Activated CD8-positive, alpha-beta T cell treated with anti-CD3 and anti-CD28 coated beads for 36 hours (primary cell): ENCODE results near the gene WDR62. TPM values are rescaled to one million over a fixed set of nuclear protein-coding genes. Genes with fewer than 3 reads are reported as not detected.

Experiments
- ATAC-seq: fragments of 200-7000 bp; cut with Tn5 transposase; one replicate; pipeline ENCODE4 v1.10.0; 2021; ENCODE audit warnings: mild to moderate bottlenecking, moderate library complexity
- CTCF ChIA-PET: fragments of 350-600 bp; sonication (Branson Sonifier 250); formaldehyde crosslinking; loops from one replicate; lab custom pipeline; 2021; ENCODE audit warnings: antibody characterized with exemption; lab: Charles Lee
- POLR2A ChIA-PET: fragments of 350-600 bp; sonication (Branson Sonifier 250); formaldehyde crosslinking; loops from one replicate; lab custom pipeline; 2021; ENCODE audit warnings: antibody characterized with exemption; lab: Charles Lee
- DNase-seq: peaks from one replicate; pipeline ENCODE4 v3.0.0-alpha.2; 2020
- H3K27ac Mint-ChIP-seq: one replicate; pipeline ENCODE4 v1.8.0; 2021; ENCODE audit warnings: mild to moderate bottlenecking, mixed read lengths
- H3K27me3 Mint-ChIP-seq: one replicate; pipeline ENCODE4 v1.8.0; 2021; ENCODE audit warnings: mixed read lengths
- H3K36me3 Mint-ChIP-seq: one replicate; pipeline ENCODE4 v1.8.0; 2021; ENCODE audit warnings: low read depth, mixed read lengths
- H3K4me1 Mint-ChIP-seq: one replicate; pipeline ENCODE4 v1.8.0; 2021; ENCODE audit warnings: low read depth, mixed read lengths
- H3K4me3 Mint-ChIP-seq: one replicate; pipeline ENCODE4 v1.8.0; 2021; ENCODE audit warnings: mild to moderate bottlenecking, moderate library complexity, mixed read lengths
- H3K9me3 Mint-ChIP-seq: one replicate; pipeline ENCODE4 v1.8.0; 2021; ENCODE audit warnings: mixed read lengths
- CTCF ChIP-seq: fragments of 200-600 bp; IDR thresholded peaks from one replicate; pipeline ENCODE4 v1.8.0; 2022; ENCODE audit warnings: antibody characterized with exemption, mild to moderate bottlenecking
- intact Hi-C: fragments of 100-400 bp; cut with micrococcal nuclease; formaldehyde crosslinking; loops from one replicate; pipeline ENCODE4 v1.10.0; 2022
- total RNA-seq, 2 experiments: library from RNA; stranded (reverse); gene quantifications; one replicate each; pipeline ENCODE4 v1.2.3, GENCODE V29; 2021

WDR62 gene
- total RNA-seq, 2 experiments from 2014 or later, result 19.8 to 22.6 TPM

- peaks cover 57% of the 10 kb centered on the region for H3K36me3 Mint-ChIP-seq
- no peak overlapping the region for H3K4me3 Mint-ChIP-seq
- no peak for TF ChIP-seq CTCF
- H3K27ac Mint-ChIP-seq, result no peak overlapping the region
- intact Hi-C loops, result no loop called here
- ATAC-seq (no peak), DNase-seq (no peak)
- CTCF ChIA-PET, result interaction anchor here (1.1 kb wide), 1 partner anchor 44 kb away, joined by 3 read pairs; no protein-coding TSS in a partner anchor
- no peaks in the 10 kb centered on the region for H3K9me3 Mint-ChIP-seq
- no peaks in the 10 kb centered on the region for H3K4me1 Mint-ChIP-seq
- no peaks in the 10 kb centered on the region for H3K27me3 Mint-ChIP-seq
- POLR2A ChIA-PET, result interaction anchor here (1.4 to 1.6 kb wide), 2 partner anchors 9 to 16 kb away, joined by 3 to 5 read pairs; no protein-coding TSS in a partner anchor
Observed at GRCh38 chr19:36084231-36085009, 29.7 kb downstream of the WDR62 start.

- Mint-ChIP-seq H3K4me1 (no peaks in the 10 kb centered on the region), H3K36me3 (peaks cover 57% of the 10 kb centered on the region), H3K4me3 (no peak overlapping the region), H3K27me3 (no peaks in the 10 kb centered on the region), H3K9me3 (no peaks in the 10 kb centered on the region), H3K27ac (no peak overlapping the region)
- no peak for TF ChIP-seq CTCF
- no peak for ATAC-seq
- CTCF ChIA-PET, result no interaction called here
- POLR2A ChIA-PET, result no interaction called here
- intact Hi-C loops, result no loop called here
- DNase-seq, result no peak
Observed at GRCh38 chr19:36086326-36086725, 31.6 kb downstream of the WDR62 start.

- Mint-ChIP-seq H3K36me3 (peaks cover 44% of the 10 kb centered on the region), H3K27me3 (no peaks in the 10 kb centered on the region), H3K27ac (no peak overlapping the region), H3K9me3 (no peaks in the 10 kb centered on the region), H3K4me1 (peaks cover 20% of the 10 kb centered on the region), H3K4me3 (no peak overlapping the region)
- no peak for DNase-seq
- CTCF ChIA-PET, result no interaction called here
- POLR2A ChIA-PET, result interaction anchor here (0.7 to 1.1 kb wide), 2 partner anchors 11 to 15 kb away, joined by 3 read pairs; no protein-coding TSS in a partner anchor
- no peak for TF ChIP-seq CTCF
- intact Hi-C loops, result no loop called here
- ATAC-seq, result no peak
Observed at GRCh38 chr19:36089847-36090246, 35.1 kb downstream of the WDR62 start.

GRCh38 chr19:36090910-36091695 is 36.4 kb downstream of the WDR62 start:
- Mint-ChIP-seq H3K4me3 (no peak overlapping the region), H3K27ac (no peak overlapping the region), H3K36me3 (peaks cover 47% of the 10 kb centered on the region), H3K9me3 (no peaks in the 10 kb centered on the region), H3K4me1 (peaks cover 20% of the 10 kb centered on the region), H3K27me3 (no peaks in the 10 kb centered on the region)
- POLR2A ChIA-PET, result interaction anchor here (1.1 to 1.5 kb wide), 2 partner anchors 8 to 318 kb away, joined by 3 read pairs; no protein-coding TSS in a partner anchor
- TF ChIP-seq CTCF, result no peak
- CTCF ChIA-PET, result no interaction called here
- ATAC-seq (no peak), DNase-seq (no peak)
- intact Hi-C loops, result no loop called here
